GM19023 (cell line): ENCODE results near the gene SND1.
A peak's percentile ranks its signal among the peaks of the same experiment; 100 is the strongest.

Experiments used
- ATAC-seq: cut with Tn5 transposase; IDR thresholded peaks from one replicate; pipeline ENCODE4 v1.9.1; 2021; ENCODE audit warnings: mild to moderate bottlenecking, moderate library complexity; ENCODE audit not compliant: unreplicated experiment

The SND1 gene

GRCh38 chr7:128120976-128121490 is 469.0 kb downstream of the SND1 start:
- no peak for ATAC-seq

- ATAC-seq: no peak
Measured at GRCh38 chr7:128121711-128122530, 469.9 kb downstream of the SND1 start.

GRCh38 chr7:128122576-128123290 is 470.7 kb downstream of the SND1 start:
- no peak for ATAC-seq

GRCh38 chr7:128123291-128124037 is 471.5 kb downstream of the SND1 start:
- no peak for ATAC-seq

GRCh38 chr7:128124786-128125185 is 472.8 kb downstream of the SND1 start:
- ATAC-seq: no peak

- no peak for ATAC-seq
Measured at GRCh38 chr7:128125816-128126215, 473.8 kb downstream of the SND1 start.

- no peak for ATAC-seq
Measured at GRCh38 chr7:128128401-128128800, 476.4 kb downstream of the SND1 start.

- ATAC-seq: no peak
Measured at GRCh38 chr7:128129224-128129864, 477.4 kb downstream of the SND1 start.

GRCh38 chr7:128131115-128131514 is 479.1 kb downstream of the SND1 start:
- ATAC-seq: no peak

- no peak for ATAC-seq
Measured at GRCh38 chr7:128131731-128132130, 479.7 kb downstream of the SND1 start.

GRCh38 chr7:128132426-128133069 is 480.6 kb downstream of the SND1 start:
- ATAC-seq: no peak

GRCh38 chr7:128135159-128135514 is 483.1 kb downstream of the SND1 start:
- ATAC-seq: no peak

- ATAC-seq: peak; percentile 92
Measured at GRCh38 chr7:128135515-128136214, 483.7 kb downstream of the SND1 start.

GRCh38 chr7:128136215-128136597 is 484.2 kb downstream of the SND1 start:
- peak; percentile 9 for ATAC-seq

GRCh38 chr7:128137181-128137580 is 485.2 kb downstream of the SND1 start:
- no peak for ATAC-seq

- ATAC-seq: no peak
Measured at GRCh38 chr7:128139406-128139805, 487.4 kb downstream of the SND1 start.

GRCh38 chr7:128141683-128142195 is 489.7 kb downstream of the SND1 start:
- no peak for ATAC-seq
